ENCODE measurements around the gene FAT3.
A peak's percentile ranks its signal among the peaks of the same experiment; 100 is the strongest.

Gene FAT3

DNA sequence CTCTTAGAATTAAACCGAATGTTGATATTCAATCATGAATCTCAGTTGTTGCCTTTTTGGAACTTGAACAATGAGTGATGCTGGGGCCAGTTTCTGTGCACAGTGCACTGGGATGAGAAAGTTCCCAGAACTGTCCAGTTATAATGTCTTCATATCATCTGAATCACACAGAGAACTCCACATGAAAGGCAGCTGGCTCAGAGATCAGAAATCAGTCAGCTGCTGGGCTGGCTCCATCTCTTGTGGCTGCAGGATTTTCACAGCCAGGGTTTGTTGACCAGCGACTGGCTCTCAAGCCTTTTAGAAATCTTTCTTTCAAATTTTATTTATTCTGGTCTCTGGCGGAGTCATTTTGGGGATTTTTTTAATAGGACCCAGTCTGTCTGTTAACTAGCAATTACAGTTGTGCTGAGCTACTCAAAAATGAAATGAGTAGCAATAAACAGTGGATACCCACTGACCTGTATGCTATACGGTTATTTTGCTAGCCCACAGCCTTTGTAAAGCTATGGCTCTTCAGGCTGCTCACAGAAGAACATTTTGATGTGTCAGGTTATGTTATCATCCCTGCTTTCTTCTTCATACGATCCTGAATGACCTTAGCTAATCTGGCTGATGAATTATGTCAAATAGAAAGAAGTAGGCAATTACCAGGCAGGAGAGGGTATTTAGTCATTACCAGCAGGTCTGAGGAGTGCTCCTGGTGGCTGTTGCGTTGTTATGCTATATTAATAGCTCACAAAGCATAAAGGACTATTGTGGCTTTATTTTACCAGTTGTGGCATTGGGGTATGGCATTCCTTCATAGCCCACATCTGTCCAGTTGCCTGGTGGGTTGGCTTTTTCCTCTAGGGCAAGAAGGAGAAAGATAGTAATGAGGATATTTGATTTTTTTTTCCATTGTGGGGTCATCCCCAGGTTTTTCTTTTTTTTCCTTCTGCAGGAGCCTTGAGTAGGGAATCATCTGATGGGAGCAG is 3.6 kb downstream of the FAT3 start:
- DNase-seq, result no peak

DNA sequence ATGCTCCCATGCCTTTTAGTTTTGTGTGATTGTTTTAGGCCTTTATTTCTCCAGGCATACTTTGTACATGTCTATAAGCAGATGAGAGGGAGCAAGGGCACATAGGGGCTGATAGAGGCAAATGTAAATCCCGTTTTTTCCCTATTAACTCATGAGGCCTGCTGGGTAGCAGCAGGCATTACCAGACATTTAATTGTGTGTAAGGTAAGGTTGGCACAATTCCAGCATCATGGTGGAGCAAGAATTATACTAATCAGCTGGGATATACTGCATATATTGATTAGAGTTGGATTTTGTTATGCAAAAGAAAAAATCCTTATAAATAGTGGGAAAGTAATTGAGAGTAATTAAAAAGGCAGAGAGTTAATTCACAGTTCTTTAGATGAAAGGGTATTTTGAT is 12.2 kb downstream of the FAT3 start:
- DNase-seq, result peak; percentile 6

DNA sequence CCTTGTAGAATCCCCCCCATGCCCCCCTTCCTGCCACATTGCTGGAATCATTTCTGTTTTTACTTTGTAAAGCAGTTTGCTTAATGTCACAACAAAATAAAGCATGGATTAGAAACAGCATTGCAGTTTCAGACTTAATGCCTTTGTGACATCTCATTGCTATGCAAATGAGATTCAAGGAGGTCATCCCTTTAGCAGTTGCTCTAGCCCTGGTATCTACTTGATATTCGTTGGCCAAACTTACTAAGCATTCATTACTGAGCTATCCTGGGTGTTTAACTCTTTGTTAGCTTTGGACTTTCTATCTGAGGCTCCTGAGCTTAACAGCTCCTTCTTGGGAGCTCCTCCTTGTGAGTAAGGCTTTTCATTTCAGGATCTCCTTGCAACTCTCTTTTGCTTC is 16.3 kb downstream of the FAT3 start:
- DNase-seq, result no peak

DNA sequence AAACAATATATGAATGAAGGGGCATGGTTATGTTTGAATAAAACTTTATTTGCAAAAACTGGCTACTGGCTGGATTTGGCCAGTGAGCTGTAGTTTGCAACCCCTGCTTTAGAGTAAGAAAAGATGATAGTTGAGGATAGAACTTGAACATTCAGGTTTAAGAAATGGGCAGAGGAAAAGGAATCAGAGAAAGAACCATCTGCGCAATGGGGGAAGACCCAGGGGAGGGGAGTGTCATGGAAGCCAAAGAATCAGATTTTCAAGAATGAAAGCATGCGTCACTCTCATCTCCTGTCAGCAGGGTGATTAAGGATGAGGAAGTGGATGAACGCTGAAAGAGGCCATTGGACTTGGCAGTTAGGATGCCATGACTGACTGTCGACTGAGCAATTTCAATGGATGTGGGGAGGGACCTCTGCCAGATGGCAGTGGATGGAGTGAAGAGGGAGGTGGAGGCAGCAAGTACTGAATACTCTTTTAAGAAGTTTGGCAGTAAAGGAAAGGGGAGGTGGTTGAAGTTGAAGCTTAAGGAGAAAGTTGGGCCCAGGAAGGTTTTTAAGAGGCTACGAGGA is 21.2 kb downstream of the FAT3 start:
- no peak for DNase-seq

DNA sequence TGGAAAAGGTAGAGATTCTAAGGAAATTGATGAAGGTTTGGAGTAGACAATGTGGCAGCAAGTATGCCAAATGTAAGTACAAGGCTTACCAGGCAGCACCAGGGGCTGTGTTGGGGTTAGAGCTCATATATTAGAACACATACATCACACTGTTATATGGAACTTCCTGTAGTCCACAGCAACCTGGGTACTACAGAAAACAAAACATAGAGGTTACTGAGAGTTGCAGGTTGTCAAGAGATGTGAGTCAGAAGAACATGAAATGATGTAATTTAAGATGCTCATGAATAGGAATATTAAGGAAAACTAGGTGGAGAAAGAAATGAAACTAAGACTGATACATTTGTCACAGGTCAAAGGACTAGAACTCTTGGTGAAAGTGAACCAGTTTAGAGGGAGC is 22.0 kb downstream of the FAT3 start:
- no peak for DNase-seq

DNA sequence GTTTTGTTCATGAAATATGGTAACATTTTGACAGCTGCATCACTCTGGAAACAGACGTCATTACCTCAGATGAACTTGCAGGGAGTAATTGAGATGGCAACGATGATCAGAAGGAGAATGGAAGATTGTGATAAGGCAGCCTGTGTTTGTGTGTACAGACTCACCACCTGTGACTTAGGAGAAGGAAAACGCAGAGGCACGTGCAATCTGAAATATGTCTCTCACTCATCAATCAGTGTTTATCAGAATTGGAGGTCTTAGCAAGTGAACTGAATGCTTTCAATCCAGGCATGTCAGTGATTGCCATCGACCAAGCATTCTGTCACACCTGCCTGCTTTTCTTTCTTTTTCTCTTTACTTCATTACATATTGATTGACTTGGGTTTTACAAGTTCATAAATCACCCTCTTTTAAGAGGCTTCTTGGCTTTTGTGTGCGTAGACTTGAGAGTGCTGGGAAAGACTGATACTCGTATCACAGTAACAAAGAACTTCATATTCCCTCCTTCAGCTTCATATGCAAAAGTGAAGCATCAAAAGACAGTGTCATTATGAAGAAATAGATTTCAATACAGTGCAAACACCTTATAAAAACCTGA is 24.6 kb downstream of the FAT3 start:
- DNase-seq, result no peak

DNA sequence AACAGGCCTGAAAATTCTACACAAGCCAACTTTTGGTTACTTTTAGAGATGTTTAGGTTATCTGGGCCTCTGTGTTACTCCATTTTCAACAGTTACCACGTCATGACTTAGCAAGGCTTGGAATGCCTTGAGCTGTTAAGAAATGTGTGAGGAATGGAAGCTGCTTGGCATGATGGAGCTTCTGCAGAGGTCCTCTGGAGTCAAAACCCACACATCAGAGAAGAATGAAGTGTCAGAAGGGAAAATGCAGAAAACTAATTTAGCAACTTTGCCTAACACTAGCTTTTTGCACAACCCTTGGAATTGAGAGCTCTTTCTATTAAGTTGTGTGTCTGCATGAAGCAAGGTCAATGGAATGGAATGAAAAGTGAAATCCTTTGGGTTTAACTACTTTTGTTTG is 27.4 kb downstream of the FAT3 start:
- DNase-seq, result no peak

DNA sequence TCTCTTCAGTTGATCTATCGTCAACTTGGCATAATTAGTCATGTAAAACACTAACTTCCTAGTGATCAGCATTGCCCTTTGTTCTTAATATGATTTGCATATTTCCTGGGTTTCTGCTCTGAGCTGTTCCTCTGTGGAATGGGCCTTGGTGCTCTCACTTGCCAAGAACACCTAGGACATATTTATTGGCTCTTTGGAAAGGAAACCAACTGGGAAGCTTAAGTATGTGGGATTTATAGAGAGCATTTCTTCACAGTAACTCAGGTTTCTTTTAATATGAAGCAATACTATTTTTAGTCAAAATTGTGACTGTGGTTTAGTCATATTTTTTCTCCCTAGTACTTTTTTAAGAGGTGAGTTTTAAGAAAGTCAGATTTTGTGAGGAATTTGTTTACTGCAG is 28.8 kb downstream of the FAT3 start:
- DNase-seq, result no peak

DNA sequence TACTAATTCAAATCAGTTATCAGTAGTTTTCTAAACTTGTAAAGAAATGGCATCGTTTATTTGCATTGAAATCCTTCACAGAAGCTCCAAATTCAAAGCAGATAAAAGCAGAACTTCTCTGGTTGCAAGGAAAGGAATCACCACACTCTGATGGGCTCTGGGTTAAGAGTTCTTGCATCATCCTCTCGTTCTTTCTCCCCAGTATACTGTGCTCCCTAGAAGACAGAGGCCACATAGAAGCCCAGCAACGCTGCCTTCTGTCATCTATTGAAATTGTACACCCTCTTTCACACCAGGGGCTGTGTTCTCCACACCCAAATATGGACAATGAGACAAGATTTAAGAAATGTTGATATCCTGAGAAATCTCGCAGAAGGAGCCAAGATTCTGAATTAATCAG is 29.3 kb downstream of the FAT3 start:
- DNase-seq, result no peak

DNA sequence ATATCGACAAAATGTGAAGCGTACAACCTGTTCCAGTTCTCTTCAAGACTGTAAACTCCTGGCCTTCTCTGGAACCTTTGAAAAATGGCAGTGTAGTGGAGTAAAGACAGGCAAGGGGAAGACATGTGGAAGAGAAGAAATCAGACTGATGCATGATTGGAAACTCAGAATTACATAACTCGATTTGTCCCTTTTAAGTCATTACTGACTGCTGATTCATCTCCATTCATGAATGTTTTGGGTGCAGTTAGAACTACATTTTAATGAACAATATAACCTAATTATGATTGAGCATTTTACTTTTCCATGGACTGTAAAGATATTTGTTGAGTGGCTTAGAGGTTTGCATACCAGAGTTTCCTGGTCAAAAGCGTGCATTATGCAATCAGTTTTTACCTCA is 32.9 kb downstream of the FAT3 start:
- no peak for DNase-seq

DNA sequence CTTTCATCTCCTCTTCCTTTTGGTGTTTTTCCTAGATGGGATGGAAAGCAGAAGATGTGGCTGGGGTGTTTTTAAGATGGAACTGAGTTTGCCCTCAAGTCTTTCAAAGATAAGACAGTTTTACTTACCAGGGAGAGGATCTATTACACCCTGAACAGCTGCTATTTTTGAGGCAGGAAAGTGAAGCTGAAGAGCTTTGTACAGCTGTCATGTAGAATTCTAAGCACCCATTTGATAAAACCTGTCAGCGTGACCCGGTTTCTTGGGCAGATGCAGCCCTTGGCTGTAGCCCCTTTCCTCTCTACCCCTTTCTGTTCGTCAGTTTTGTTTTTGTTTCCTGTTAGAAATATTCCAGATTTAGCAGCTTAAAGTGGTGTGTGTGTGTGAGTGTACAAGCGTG is 35.2 kb downstream of the FAT3 start:
- DNase-seq, result no peak

DNA sequence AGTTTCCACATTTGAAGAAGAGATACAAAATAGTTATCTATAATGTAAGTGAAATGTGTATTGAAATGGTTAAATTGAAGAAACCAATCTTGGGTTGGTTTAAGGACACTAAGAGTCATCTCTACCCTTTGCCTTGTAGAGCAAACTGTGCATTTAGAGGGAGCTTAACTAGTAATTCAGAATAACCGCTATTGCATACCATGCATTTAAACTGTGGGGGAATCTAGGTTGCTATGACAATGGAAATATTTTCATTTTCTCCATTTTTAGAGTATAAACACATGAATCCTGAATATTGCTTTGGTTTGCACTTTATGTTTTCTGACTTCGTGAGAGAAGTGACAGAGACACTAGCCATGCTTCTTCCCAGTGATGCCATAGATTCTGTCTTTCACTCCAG is 39.7 kb downstream of the FAT3 start:
- DNase-seq, result no peak

DNA sequence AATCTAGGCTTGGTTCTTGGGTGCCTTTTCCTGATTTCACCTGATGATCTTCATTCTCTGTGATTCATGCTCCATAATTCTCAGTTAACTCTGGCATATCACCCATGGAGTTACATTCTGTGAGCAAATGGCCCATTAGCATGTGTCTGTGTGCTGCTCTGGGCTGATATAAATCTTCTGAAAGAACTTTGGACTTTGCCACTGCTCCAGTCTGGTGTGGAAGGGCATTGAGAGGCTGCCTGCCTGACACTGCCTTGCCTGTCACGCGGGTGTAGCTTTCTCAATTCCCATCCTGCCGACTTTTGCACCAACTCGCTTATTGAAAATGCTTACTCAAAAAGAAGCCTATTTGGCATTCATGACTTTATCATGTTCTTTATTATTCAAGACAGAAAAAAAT is 42.2 kb downstream of the FAT3 start:
- DNase-seq, result no peak

DNA sequence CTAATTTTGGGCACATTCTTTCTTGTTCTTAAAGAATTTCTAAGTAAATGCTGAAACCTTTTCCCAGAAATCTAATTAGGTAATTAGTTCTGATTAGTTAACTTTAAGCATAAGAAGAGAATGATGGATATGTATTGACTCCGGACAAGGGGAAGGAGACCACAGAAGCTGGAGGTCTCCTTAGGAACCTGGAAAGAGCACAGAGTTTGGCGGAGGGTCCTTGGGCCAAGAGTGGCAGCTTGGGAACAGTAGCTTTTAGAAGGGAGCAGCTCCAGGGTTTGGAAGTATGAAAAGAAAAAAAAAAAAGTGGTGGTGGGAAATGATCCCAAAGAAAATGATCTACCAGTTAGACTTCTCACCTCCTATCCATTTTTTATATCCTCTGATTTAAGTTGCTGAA is 42.7 kb downstream of the FAT3 start:
- no peak for DNase-seq

DNA sequence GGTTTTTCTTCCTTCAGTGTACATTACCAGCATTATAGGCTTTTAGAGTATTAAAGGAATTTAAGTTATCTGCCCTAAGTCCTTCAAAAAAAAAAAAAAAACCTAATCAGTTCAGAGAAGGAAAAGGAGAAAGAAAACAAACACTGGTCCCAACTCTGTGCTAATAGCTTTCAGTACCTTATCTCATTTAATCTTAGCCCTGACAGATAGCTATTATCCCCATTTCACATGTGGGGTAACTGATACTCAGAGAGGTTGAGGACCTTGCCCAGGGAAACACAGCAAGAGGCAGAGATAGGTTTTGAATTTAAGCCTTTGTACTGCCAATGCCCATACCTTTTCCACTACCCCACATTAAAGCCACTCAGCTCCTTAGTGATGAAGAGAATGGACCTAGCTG is 43.4 kb downstream of the FAT3 start:
- no peak for DNase-seq

DNA sequence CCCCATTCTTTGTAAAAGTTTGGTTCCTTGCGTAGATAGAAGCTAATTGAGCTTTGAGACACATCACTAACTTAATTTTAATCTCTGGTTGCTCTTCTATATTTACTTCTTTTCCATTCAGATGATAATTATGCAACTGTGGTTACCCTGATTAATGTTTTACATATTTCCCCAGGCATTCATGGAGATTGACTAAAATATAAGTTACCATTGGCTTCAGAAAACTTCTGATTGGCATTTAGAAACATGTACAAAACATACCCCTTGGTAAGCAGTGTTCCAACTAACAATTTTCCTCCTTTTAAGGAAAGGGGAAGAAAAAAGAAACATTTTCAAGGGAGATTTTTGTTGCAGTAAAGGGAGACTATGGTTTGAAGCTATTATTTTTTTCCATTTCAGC is 43.9 kb downstream of the FAT3 start:
- DNase-seq, result no peak

DNA sequence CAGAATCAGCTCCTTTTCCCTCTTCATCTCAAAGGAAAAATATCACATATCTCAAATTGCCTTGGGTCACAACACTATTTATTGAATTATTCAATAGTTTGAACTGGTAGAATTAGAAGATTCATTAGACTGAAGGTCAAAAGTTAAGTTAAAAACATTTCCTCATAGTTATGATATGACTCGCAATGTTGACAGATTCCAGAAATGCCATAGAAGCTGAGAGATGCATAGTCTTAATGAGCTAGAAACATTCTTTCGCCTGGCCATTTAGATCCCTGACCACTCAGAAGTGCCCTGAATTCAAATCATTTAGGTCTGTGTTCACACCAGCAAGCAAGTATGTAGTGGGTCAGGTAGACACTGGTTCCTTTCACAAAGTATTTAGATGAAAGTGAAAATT is 44.4 kb downstream of the FAT3 start:
- DNase-seq, result no peak

DNA sequence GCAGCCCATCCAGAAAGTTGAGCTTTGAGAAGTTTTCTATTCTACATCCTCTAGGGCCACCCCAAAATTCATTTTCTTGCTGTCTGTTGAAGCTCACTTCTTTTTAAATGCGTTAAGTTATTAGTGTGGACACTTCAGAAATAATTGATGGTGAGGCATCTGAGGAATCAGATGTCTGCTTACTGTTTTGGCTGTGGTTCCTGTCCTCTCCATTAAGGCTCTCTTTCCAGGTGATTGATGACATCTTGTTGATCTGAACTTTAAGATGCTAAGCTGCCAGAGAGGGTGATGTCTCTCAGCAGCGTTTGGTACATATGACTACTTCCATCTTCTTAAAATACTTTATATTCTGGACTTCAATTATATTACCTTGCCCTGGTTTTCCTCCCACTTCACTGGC is 45.2 kb downstream of the FAT3 start:
- no peak for DNase-seq

DNA sequence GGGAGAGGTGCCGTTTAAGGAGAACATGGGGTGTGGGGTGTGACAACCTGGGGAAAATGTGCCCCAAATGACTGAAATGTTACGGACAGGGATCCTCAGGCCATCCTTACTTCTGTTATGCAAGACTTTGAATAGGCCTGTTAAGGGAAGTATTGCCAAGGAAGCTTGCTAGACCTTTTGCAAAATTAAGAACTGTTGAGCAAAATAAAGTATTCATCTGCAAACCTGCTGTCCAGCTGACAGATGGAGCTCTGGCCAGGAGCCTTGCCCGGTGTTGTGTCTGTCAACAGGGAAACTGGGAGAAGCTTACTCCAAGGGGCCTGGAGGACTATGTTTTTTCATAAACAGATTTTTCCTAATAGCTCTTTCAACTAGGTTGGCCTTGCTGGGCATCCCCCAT is 48.0 kb downstream of the FAT3 start:
- DNase-seq, result no peak
